Stimulated activated CD8-positive, alpha-beta memory T cell treated with anti-CD3 and anti-CD28 coated beads, Interleukin-4, amount 100 ng/mL, for 1 hour (primary cell): ENCODE data around the gene PCDH12.

Experiments
- DNase-seq, 2 donors: peaks; one replicate each; pipeline ENCODE4 v3.0.0-alpha.2; 2020; ENCODE audit warnings: low read depth in 2 of 2, low spot score in 1 of 2

PCDH12 gene

GRCh38 chr5:141910271-141910673, 47.7 kb downstream of the PCDH12 start:
- no peak for DNase-seq

- DNase-seq: no peak
These were observed 48.8 kb downstream of the PCDH12 start for GRCh38 chr5:141909212-141909611.

- DNase-seq: no peak
These were observed 49.2 kb downstream of the PCDH12 start for GRCh38 chr5:141908796-141909195.

GRCh38 chr5:141906972-141907371, 51.0 kb downstream of the PCDH12 start:
- no peak for DNase-seq

GRCh38 chr5:141906517-141906916, 51.5 kb downstream of the PCDH12 start:
- DNase-seq: no peak

GRCh38 chr5:141904551-141904950, 53.5 kb downstream of the PCDH12 start:
- DNase-seq: no peak

GRCh38 chr5:141903261-141903660, 54.7 kb downstream of the PCDH12 start:
- DNase-seq: no peak

- no peak for DNase-seq
These were observed 55.8 kb downstream of the PCDH12 start for GRCh38 chr5:141902015-141902814.

GRCh38 chr5:141898448-141899049, 59.5 kb downstream of the PCDH12 start:
- no peak for DNase-seq

GRCh38 chr5:141897425-141897824, 60.6 kb downstream of the PCDH12 start:
- no peak for DNase-seq
